PFSK-1 (cell line): Measurements from ENCODE around the gene PFKP.

Source experiments
- FOXP2 ChIP-seq: optimal IDR thresholded peaks from 2 replicates; pipeline ENCODE3; 2011; ENCODE audit warnings: borderline replicate concordance, control low read depth, inconsistent platforms; ENCODE audit not compliant: insufficient read depth; ENCODE audit errors: extremely low read length, extremely low read depth
- POLR2AphosphoS5 ChIP-seq: IDR thresholded peaks from 2 replicates; pipeline ENCODE4 v1.6.1; 2012; ENCODE audit warnings: low read depth, mild to moderate bottlenecking, control low read depth, low read length, moderate library complexity
- SIN3A ChIP-seq: IDR thresholded peaks from 2 replicates; pipeline ENCODE4 v1.6.1; 2012; ENCODE audit warnings: mild to moderate bottlenecking, low read length, moderate library complexity, borderline replicate concordance; ENCODE audit not compliant: insufficient read depth
- TAF1 ChIP-seq: IDR thresholded peaks from 2 replicates; pipeline ENCODE4 v1.6.1; 2012; ENCODE audit warnings: low read length, control low read depth, borderline replicate concordance; ENCODE audit not compliant: insufficient read depth
- TF ChIP-seq, protein P1 (sequence below), 2 experiments: IDR thresholded peaks; 2 replicates each; pipeline versions ENCODE4 v1.6.1 to v1.8.0; 2011 to 2012; ENCODE audit warnings: low read depth in 2 of 2, low read length in 2 of 2, control low read depth in 1 of 2, inconsistent platforms in 1 of 2, mild to moderate bottlenecking in 1 of 2, moderate library complexity in 1 of 2; ENCODE audit not compliant: insufficient read depth in 1 of 2

PFKP gene

DNA sequence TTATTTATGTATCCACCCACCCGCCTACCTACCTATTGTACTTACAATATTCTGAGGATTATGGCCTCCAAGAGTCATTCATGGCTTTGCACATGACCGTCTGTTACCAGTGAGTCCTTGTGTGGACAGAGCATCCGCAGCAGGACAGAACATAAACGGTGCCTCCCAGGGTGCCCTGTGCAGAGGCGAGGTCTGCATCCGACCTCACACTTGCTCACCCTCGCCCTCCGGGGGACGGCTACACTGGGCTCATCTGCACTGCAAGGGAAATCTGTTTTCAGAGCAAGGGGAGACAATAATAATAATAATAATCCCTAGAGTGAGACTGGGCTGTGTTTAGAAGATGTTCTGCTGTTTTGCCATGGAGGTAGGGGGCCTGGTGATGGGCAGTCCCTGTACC is 29.8 kb downstream of the PFKP start:
- TF ChIP-seq TAF1 = no peak
- no peak for TF ChIP-seq FOXP2
- TF ChIP-seq SIN3A = no peak
- TF ChIP-seq, protein P1, sequence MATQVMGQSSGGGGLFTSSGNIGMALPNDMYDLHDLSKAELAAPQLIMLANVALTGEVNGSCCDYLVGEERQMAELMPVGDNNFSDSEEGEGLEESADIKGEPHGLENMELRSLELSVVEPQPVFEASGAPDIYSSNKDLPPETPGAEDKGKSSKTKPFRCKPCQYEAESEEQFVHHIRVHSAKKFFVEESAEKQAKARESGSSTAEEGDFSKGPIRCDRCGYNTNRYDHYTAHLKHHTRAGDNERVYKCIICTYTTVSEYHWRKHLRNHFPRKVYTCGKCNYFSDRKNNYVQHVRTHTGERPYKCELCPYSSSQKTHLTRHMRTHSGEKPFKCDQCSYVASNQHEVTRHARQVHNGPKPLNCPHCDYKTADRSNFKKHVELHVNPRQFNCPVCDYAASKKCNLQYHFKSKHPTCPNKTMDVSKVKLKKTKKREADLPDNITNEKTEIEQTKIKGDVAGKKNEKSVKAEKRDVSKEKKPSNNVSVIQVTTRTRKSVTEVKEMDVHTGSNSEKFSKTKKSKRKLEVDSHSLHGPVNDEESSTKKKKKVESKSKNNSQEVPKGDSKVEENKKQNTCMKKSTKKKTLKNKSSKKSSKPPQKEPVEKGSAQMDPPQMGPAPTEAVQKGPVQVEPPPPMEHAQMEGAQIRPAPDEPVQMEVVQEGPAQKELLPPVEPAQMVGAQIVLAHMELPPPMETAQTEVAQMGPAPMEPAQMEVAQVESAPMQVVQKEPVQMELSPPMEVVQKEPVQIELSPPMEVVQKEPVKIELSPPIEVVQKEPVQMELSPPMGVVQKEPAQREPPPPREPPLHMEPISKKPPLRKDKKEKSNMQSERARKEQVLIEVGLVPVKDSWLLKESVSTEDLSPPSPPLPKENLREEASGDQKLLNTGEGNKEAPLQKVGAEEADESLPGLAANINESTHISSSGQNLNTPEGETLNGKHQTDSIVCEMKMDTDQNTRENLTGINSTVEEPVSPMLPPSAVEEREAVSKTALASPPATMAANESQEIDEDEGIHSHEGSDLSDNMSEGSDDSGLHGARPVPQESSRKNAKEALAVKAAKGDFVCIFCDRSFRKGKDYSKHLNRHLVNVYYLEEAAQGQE (IDR thresholded peaks at IDR 0.05; ENCODE audit: insufficient read depth in 1 of 2, low read depth in 2 of 2, low read length in 2 of 2) = no peak
- TF ChIP-seq POLR2AphosphoS5 = no peak

DNA sequence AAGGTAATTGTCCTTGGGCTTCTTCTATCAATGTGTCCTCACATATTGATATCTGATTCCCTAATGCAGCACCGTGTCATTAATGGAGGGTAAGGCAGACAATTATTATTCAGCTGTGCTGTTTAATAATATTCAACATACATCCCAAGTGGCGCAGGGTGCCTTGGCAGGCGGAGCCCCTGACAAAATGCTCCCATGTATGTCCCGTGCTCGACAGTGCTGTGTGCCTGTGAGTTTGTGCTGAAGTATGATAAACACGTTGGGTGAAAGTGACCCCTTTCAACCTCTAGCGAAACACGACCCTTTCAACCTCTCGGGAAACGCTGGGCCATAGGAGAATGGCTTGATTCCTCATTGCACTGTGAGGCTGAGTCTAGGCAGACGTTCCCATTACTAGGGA is 31.3 kb downstream of the PFKP start:
- TF ChIP-seq SIN3A = no peak

DNA sequence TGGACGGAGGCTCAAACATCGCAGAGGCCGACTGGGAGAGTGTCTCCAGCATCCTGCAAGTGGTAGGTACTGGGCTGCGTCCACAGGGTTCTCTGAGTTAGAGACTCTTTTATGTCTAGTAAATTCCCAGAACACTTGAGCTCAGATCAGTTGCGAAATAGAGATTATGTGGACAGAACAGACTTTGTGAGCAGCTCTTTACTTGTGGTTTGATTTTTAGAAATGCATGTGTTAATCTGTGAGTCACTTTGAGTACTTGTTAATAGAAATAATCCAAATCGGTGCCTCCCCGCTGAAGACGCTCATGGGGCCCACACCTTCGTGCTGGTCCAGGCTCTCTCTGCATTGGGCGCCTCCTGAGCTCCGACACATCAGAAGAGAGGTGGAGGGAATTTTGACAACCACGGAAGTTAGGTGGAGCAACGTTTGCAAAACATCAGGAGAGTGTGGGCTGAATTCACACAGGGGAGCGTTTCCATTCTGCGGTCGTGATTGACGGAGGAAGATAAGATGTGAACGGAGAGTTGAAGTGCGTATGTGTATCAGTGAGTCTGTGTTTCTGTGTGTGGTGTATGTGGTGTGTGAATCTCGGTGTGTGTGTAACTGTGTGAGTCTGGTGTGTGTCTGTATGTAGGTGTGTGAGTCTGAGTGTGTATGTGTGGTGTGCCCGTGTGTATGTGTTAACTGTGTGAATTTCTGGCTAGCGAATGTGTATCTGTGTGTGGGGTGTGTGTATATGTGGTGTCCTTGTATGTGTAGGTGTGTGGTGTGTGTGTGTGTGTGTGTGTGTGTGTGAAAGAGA is 32.1 kb downstream of the PFKP start:
- TF ChIP-seq SIN3A (no peak), POLR2AphosphoS5 (no peak), TAF1 (no peak), FOXP2 (no peak)
- TF ChIP-seq, protein P1 (IDR thresholded peaks at IDR 0.05; ENCODE audit: insufficient read depth in 1 of 2, low read depth in 2 of 2, low read length in 2 of 2) = no peak

DNA sequence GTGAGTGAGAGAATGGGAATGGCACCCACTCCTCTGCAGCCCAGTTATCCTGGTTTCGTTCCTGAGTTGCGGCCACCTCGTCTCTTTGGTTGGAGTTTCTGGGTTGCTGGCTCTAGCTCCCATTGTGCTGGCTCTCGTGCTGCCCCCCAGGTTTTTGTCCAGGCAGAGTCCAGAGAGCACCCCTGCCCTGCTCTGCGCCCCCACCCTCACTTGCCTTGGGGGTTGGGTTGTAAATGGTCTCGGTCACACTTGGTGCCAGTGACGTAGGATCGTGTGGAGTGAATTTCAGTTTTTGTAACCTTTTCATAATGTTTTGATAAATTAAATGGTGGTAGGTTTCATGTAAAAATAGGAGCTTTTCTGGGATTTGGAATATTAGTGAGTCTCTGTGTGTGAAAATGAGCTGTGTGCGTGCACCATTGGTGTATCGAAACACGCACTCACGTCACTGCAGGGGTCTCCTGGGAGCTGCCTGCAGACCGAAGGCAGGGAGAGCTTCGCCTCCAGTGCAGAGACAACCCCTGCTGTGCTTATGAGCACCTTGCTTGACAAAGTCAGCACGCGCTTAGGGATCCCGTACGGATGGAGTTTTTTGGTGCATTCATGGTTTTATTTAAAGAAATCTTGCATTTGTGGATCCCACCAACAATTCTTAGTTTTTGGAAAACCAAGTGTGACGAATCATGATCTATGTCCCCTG is 32.9 kb downstream of the PFKP start:
- TF ChIP-seq, protein P1 (IDR thresholded peaks at IDR 0.05; ENCODE audit: insufficient read depth in 1 of 2, low read depth in 2 of 2, low read length in 2 of 2) = no peak
- no peak for TF ChIP-seq SIN3A
- TF ChIP-seq FOXP2 = no peak
- TF ChIP-seq POLR2AphosphoS5 = no peak
- no peak for TF ChIP-seq TAF1

DNA sequence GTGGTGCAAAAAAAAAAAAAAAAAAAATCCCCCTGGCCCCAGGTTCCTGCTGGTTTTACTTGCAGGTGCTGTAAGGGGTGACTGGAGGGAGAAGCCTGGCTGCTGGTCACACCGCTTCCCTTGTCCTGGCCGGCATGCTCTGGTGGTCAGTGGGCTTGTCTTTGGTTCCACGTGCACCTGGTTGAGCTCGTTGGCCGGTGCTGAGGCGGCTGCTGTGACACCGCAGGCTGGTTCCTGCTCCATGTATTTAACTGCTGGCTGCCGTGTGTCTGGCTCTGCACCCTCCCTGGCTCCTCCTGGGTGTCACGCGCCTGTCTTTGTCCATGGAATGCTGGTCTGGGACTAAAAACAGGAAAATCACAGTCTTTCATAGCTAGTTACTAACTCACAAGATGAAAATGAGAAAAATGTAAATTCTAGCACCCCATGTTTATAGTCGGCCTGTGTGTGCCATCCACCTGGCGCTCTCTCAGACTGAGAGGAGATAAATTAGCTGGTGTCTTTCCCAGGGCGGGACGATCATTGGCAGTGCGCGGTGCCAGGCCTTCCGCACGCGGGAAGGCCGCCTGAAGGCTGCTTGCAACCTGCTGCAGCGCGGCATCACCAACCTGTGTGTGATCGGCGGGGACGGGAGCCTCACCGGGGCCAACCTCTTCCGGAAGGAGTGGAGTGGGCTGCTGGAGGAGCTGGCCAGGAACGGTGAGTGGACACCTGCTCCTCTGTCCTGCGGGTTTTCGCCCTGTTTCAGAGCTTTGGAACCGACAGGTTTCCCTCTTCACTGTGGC is 33.7 kb downstream of the PFKP start:
- TF ChIP-seq, protein P1 (IDR thresholded peaks at IDR 0.05; ENCODE audit: insufficient read depth in 1 of 2, low read depth in 2 of 2, low read length in 2 of 2) = no peak
- no peak for TF ChIP-seq FOXP2
- no peak for TF ChIP-seq TAF1
- no peak for TF ChIP-seq POLR2AphosphoS5
- no peak for TF ChIP-seq SIN3A
